Measurements from ENCODE around the gene EPAS1.
A peak's percentile ranks its signal among the peaks of the same experiment; 100 is the strongest.

EPAS1 gene

DNA sequence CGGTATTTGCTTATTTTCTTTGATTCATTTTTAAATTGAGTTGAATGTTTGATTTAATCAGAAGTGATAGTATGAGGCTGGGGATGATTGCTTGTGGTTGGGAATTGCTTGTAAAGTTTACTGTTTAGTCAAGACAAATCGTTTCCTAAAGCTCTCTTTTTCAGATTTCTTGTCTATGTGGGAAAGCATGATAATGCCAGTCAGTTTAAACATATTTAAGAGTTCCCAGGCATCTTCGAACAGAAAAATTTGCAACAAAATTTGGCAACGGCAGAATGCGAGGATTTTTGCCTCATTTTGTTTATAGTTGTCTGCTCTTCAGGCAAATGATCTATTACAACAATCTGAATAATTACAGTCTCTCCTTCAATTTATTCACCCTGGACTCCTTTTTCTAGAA, 22.5 kb downstream of the EPAS1 start:
- no peaks in the 10 kb centered on the region for H3K9me3 ChIP-seq
- peaks cover 0 to 100% (median 55%) of the 10 kb centered on the region in 4 donors for H3K4me1 ChIP-seq
- TF ChIP-seq, protein P1, sequence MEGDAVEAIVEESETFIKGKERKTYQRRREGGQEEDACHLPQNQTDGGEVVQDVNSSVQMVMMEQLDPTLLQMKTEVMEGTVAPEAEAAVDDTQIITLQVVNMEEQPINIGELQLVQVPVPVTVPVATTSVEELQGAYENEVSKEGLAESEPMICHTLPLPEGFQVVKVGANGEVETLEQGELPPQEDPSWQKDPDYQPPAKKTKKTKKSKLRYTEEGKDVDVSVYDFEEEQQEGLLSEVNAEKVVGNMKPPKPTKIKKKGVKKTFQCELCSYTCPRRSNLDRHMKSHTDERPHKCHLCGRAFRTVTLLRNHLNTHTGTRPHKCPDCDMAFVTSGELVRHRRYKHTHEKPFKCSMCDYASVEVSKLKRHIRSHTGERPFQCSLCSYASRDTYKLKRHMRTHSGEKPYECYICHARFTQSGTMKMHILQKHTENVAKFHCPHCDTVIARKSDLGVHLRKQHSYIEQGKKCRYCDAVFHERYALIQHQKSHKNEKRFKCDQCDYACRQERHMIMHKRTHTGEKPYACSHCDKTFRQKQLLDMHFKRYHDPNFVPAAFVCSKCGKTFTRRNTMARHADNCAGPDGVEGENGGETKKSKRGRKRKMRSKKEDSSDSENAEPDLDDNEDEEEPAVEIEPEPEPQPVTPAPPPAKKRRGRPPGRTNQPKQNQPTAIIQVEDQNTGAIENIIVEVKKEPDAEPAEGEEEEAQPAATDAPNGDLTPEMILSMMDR (IDR thresholded peaks at IDR 0.05), result no peak
- intact Hi-C loops (cut with DNase I; ENCODE audit: low total_unique reads), result no loop called here
- no peaks in the 10 kb centered on the region for H3K36me3 ChIP-seq
- no peak for DNase-seq
- peak overlapping the region; percentile 83 to 84 for H3K27ac ChIP-seq
- no peaks in the 10 kb centered on the region for H3K27me3 ChIP-seq
- peak overlapping the region; percentile 19 to 20 for H3K4me3 ChIP-seq

GRCh38 chr2:46320141-46320567, 22.9 kb downstream of the EPAS1 start:
- H3K4me1 ChIP-seq, result peaks cover 0 to 100% (median 55%) of the 10 kb centered on the region in 4 donors
- H3K4me3 ChIP-seq, result peak overlapping the region; percentile 19 to 20
- TF ChIP-seq, protein P1 (IDR thresholded peaks at IDR 0.05), result no peak
- H3K9me3 ChIP-seq, result no peaks in the 10 kb centered on the region
- no peaks in the 10 kb centered on the region for H3K27me3 ChIP-seq
- H3K27ac ChIP-seq, result peak overlapping the region; percentile 83 to 84
- no peak for DNase-seq
- no peaks in the 10 kb centered on the region for H3K36me3 ChIP-seq
- intact Hi-C loops (cut with DNase I; ENCODE audit: low total_unique reads), result no loop called here

DNA sequence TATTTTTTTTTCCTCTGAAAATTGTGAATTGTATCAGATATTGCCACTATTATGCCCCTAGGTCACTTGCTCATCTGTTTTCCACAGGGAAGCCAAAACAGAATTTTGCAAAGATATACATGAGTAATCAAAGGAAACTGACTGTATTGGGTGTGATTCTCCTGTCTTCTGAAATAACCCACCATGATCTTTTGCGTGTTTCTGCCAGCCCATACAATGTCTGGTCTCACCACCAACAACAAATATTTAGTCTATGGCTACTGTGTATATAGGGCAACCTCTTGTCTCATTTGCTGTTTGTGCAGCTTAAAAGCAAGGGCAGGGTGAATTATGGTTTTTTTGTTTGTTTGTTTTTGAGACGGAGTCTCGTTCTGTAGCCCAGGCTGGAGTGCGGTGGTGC, 26.5 kb downstream of the EPAS1 start:
- Histone ChIP-seq H3K27ac (peak overlapping the region in 1 of 2 donors; percentile 83), H3K9me3 (no peaks in the 10 kb centered on the region)
- no peak for DNase-seq

DNA sequence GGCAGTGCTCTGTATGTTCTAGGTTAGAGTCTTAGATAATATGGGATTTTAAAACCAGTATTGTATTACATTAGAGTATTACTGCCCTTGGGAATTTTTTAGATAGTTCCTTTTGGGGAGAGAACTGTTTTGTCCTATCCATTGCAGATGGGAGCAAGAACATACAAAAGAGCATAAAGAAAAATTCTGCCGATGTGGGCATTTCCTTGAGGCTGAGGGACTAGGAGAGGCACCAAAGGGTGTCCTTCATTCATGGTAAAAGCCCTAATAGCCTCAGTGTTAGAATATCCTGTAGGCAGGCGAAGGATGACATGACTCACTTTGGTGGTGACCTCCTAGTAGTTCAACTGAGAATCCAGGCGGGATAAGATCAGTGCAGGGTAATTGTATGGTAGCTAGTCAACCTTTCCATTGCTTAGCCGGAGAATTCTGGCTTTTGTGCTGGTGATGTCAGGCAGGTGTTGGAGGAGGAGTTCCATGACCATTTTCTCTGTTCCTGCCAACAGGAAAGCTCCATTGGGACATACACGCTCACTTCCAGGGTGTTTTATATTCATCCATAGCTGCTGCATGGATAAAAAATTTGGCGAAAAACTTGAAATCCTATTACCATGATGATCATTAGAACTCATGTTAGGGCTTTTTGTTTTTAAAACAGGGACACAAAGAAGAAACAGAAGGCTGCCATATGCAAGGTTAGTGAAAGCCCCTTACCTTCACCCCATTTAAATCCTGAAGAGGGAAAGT, 28.1 kb downstream of the EPAS1 start:
- intact Hi-C loops (cut with DNase I; ENCODE audit: low total_unique reads), result no loop called here
- Histone ChIP-seq H3K27ac (peak overlapping the region in 1 of 2 donors; percentile 12), H3K4me3 (no peak overlapping the region), H3K9me3 (no peaks in the 10 kb centered on the region), H3K36me3 (no peaks in the 10 kb centered on the region), H3K4me1 (peaks cover 0 to 100% (median 71%) of the 10 kb centered on the region in 4 donors), H3K27me3 (no peaks in the 10 kb centered on the region)
- TF ChIP-seq, protein P1 (IDR thresholded peaks at IDR 0.05), result no peak
- no peak for DNase-seq

More for the DNA sequence above, 26.5 kb downstream of the EPAS1 start:
- Histone ChIP-seq H3K4me1 (peaks cover 0 to 100% (median 64%) of the 10 kb centered on the region in 4 donors), H3K27me3 (no peaks in the 10 kb centered on the region), H3K36me3 (no peaks in the 10 kb centered on the region), H3K4me3 (no peak overlapping the region)
- TF ChIP-seq, protein P1 (IDR thresholded peaks at IDR 0.05), result no peak
- intact Hi-C loops (cut with DNase I; ENCODE audit: low total_unique reads), result no loop called here

DNA sequence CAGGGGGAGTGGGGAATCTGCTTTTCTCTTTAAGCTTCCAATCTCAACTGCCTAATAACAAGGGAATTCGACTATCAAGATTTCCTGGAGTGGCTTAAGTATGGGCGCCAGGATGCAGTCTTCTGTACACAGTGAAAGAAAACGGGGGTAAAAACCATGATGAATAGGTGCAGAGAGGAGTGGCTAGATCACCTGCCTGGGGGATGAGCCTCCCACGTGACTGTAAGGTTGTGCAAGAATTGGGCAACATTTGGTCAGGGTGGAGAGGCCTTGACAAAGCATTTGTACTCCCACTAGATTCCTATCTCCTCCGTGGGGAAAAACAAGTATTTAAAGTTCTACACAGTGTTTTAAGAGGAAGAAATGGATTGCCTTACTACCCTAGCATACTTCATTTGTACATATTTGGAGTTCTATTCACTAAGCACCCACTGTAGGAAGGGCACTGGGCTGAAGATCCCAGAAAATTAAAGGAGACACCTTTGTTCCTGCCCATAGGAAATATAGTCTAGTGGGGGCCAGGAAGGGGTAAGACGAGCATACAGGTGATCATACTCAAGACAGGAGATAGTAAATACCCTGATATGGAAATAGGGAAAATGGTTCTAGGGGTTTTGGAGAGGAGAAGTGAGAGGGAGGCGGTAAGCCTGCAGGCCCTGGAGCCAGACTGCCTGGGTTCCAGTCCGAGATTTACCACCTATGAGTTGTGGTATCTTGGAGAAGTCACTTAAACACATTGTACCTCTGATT, 29.2 kb downstream of the EPAS1 start:
- peaks cover 0 to 100% (median 75%) of the 10 kb centered on the region in 4 donors for H3K4me1 ChIP-seq
- no peaks in the 10 kb centered on the region for H3K27me3 ChIP-seq
- intact Hi-C loops (cut with DNase I; ENCODE audit: low total_unique reads), result no loop called here
- H3K27ac ChIP-seq, result no peak overlapping the region
- no peaks in the 10 kb centered on the region for H3K9me3 ChIP-seq
- no peak for DNase-seq
- TF ChIP-seq, protein P1 (IDR thresholded peaks at IDR 0.05), result no peak
- no peak overlapping the region for H3K4me3 ChIP-seq
- no peaks in the 10 kb centered on the region for H3K36me3 ChIP-seq

All from tibial artery (tissue), 4 donors.